Endodermal cell (in vitro differentiated cells): ENCODE data around the gene AGAP3. TPM values are rescaled to one million over a fixed set of nuclear protein-coding genes. Genes with fewer than 3 reads are reported as not detected.
A peak's percentile ranks its signal among the peaks of the same experiment; 100 is the strongest.

Source experiments
- DNase-seq: peaks from one replicate; pipeline ENCODE4 v3.0.0-alpha.2; 2017
- H3K27ac ChIP-seq: 2 replicates; pipeline ENCODE4 v1.5.1; 2013; ENCODE audit warnings: mild to moderate bottlenecking, low read depth, low read length, moderate library complexity
- H3K27me3 ChIP-seq: 2 replicates; pipeline ENCODE4 v1.6.1; 2013; ENCODE audit warnings: mild to moderate bottlenecking, low read length, moderate library complexity; ENCODE audit not compliant: insufficient read depth, control insufficient read depth, poor library complexity, severe bottlenecking
- H3K36me3 ChIP-seq: 2 replicates; pipeline ENCODE4 v1.7.0; 2013; ENCODE audit warnings: mild to moderate bottlenecking, low read length, moderate library complexity; ENCODE audit not compliant: control insufficient read depth, insufficient read depth
- H3K4me1 ChIP-seq: one replicate; pipeline ENCODE4 v1.7.0; 2013; ENCODE audit warnings: low read length; ENCODE audit not compliant: control insufficient read depth, insufficient read depth
- H3K4me3 ChIP-seq: 2 replicates; pipeline ENCODE4 v1.5.1; 2013; ENCODE audit warnings: mild to moderate bottlenecking, low read length, moderate library complexity
- H3K9ac ChIP-seq: 2 replicates; pipeline ENCODE4 v1.6.1; 2013; ENCODE audit warnings: mild to moderate bottlenecking, low read length, moderate library complexity; ENCODE audit not compliant: poor library complexity, severe bottlenecking; ENCODE audit errors: extremely low read depth
- H3K9me3 ChIP-seq: 2 replicates; pipeline ENCODE4 v1.6.1; 2013; ENCODE audit warnings: mild to moderate bottlenecking, low read length, moderate library complexity; ENCODE audit not compliant: control insufficient read depth
- H3K27ac Mint-ChIP-seq: 2 replicates; pipeline ENCODE4 v1.8.0; 2020; ENCODE audit warnings: mixed read lengths
- H3K27me3 Mint-ChIP-seq: 2 replicates; pipeline ENCODE4 v1.8.0; 2021; ENCODE audit warnings: mild to moderate bottlenecking, mixed read lengths; ENCODE audit not compliant: insufficient read depth
- H3K36me3 Mint-ChIP-seq: 2 replicates; pipeline ENCODE4 v1.8.0; 2020; ENCODE audit warnings: low read depth, mixed read lengths
- H3K4me1 Mint-ChIP-seq: 2 replicates; pipeline ENCODE4 v1.8.0; 2020; ENCODE audit warnings: mixed read lengths
- H3K4me3 Mint-ChIP-seq: 2 replicates; pipeline ENCODE4 v1.8.0; 2020; ENCODE audit warnings: mild to moderate bottlenecking, moderate library complexity, mixed read lengths
- H3K9me3 Mint-ChIP-seq: 2 replicates; pipeline ENCODE4 v1.8.0; 2020; ENCODE audit warnings: mild to moderate bottlenecking, mixed read lengths
- WGBS, 2 experiments: methylation state at CpG; one replicate each; pipeline versions ENCODE4 v1.1.5 to v1.1.7; 2013; ENCODE audit warnings: missing lambda C conversion rate in 2 of 2, mixed read lengths in 1 of 2; ENCODE audit not compliant: insufficient coverage in 1 of 2, insufficient read length in 1 of 2; 5-methylcytosine and 5-hydroxymethylcytosine counted together
- total RNA-seq, 2 donors: library from RNA; stranded (reverse); fragmentation: NEBNext Ultra II Directional in 1 of 2; extraction: Animal tissue kit (Norgen Biotek cat#: 25700) in 1 of 2; gene quantifications; 2 replicates in 1 of 2; 3 replicates in 1 of 2; pipeline ENCODE4 v1.2.1, GENCODE V29; 2021
- TF ChIP-seq, protein P1 (sequence below): fragments of 200-600 bp; sonication (generic); conservative IDR thresholded peaks from 2 replicates; pipeline ENCODE4 v1.5.0; 2021; ENCODE audit warnings: antibody characterized with exemption, mild to moderate bottlenecking

Gene AGAP3
- total RNA-seq, 2 donors from 2014 or later: 113 to 116 TPM

GRCh38 chr7:151140826-151141225 is 54.6 kb downstream of the AGAP3 start:
- 96 to 98% methylated on average over 6 to 7 of the region's 7 CpGs for WGBS, 2 experiments
- H3K27me3 Mint-ChIP-seq: no peaks in the 10 kb centered on the region
- Histone ChIP-seq H3K9ac (no peak overlapping the region), H3K36me3 (peaks cover 35% of the 10 kb centered on the region), H3K9me3 (no peaks in the 10 kb centered on the region), H3K27ac (no peak overlapping the region), H3K27me3 (no peaks in the 10 kb centered on the region), H3K4me1 (no peaks in the 10 kb centered on the region), H3K4me3 (no peak overlapping the region)
- TF ChIP-seq, protein P1, sequence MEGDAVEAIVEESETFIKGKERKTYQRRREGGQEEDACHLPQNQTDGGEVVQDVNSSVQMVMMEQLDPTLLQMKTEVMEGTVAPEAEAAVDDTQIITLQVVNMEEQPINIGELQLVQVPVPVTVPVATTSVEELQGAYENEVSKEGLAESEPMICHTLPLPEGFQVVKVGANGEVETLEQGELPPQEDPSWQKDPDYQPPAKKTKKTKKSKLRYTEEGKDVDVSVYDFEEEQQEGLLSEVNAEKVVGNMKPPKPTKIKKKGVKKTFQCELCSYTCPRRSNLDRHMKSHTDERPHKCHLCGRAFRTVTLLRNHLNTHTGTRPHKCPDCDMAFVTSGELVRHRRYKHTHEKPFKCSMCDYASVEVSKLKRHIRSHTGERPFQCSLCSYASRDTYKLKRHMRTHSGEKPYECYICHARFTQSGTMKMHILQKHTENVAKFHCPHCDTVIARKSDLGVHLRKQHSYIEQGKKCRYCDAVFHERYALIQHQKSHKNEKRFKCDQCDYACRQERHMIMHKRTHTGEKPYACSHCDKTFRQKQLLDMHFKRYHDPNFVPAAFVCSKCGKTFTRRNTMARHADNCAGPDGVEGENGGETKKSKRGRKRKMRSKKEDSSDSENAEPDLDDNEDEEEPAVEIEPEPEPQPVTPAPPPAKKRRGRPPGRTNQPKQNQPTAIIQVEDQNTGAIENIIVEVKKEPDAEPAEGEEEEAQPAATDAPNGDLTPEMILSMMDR: no peak
- H3K36me3 Mint-ChIP-seq: peaks cover 46% of the 10 kb centered on the region
- H3K9me3 Mint-ChIP-seq: no peaks in the 10 kb centered on the region
- H3K4me3 Mint-ChIP-seq: no peak overlapping the region
- peak; percentile 43 for DNase-seq
- H3K27ac Mint-ChIP-seq: no peak overlapping the region
- H3K4me1 Mint-ChIP-seq: peaks cover 30% of the 10 kb centered on the region

- no peak overlapping the region for H3K4me3 Mint-ChIP-seq
- H3K36me3 ChIP-seq: peaks cover 30% of the 10 kb centered on the region
- H3K9ac ChIP-seq: no peak overlapping the region
- no peaks in the 10 kb centered on the region for H3K9me3 ChIP-seq
- peaks cover 30% of the 10 kb centered on the region for H3K4me1 Mint-ChIP-seq
- no peaks in the 10 kb centered on the region for H3K9me3 Mint-ChIP-seq
- no peaks in the 10 kb centered on the region for H3K27me3 Mint-ChIP-seq
- no peak overlapping the region for H3K4me3 ChIP-seq
- H3K27me3 ChIP-seq: no peaks in the 10 kb centered on the region
- TF ChIP-seq, protein P1: no peak
- H3K27ac ChIP-seq: no peak overlapping the region
- peak overlapping the region; percentile 53 for H3K27ac Mint-ChIP-seq
- H3K36me3 Mint-ChIP-seq: peaks cover 43% of the 10 kb centered on the region
- DNase-seq: no peak
- WGBS, 2 experiments: 87 to 93% methylated on average over 5 to 9 of the region's 9 CpGs
- H3K4me1 ChIP-seq: no peaks in the 10 kb centered on the region
Observed at GRCh38 chr7:151141311-151141854, 55.1 kb downstream of the AGAP3 start.

DNA sequence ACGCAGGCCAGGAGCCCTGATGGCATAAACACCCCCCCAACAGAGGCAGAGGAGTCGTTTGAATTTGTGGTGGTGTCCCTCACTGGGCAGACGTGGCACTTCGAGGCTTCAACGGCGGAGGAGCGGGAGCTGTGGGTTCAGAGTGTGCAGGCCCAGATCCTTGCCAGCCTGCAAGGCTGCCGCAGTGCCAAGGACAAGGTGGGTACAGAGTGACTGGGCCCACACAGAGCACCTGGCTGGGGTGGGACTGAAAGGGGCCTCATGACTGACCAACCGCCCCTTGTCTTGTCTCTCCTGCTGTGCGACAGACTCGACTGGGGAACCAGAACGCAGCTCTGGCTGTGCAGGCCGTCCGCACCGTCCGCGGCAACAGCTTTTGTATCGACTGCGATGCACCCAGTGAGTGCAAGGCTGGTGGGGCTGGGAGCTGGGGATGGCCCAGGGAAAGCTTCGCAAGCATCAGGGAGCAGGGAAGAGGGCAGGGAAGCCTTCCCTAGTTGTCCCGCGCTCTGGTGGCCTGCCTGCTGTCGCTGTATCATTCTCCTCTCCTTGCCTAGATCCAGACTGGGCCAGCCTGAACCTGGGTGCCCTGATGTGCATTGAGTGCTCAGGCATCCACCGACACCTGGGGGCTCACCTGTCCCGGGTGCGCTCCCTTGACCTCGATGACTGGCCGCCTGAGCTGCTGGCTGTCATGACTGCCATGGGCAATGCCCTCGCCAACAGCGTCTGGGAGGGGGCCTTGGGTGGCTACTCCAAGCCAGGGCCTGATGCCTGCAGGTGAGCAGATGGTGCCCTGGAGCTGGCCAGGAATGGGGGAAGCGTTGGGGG is 55.8 kb downstream of the AGAP3 start:
- H3K27ac ChIP-seq: no peak overlapping the region
- H3K36me3 Mint-ChIP-seq: peaks cover 38% of the 10 kb centered on the region
- no peak overlapping the region for H3K4me3 Mint-ChIP-seq
- no peak overlapping the region for H3K9ac ChIP-seq
- H3K9me3 Mint-ChIP-seq: no peaks in the 10 kb centered on the region
- peaks cover 26% of the 10 kb centered on the region for H3K4me1 Mint-ChIP-seq
- no peaks in the 10 kb centered on the region for H3K27me3 ChIP-seq
- DNase-seq: peak; percentile 48
- no peak overlapping the region for H3K4me3 ChIP-seq
- H3K4me1 ChIP-seq: no peaks in the 10 kb centered on the region
- H3K36me3 ChIP-seq: peaks cover 28% of the 10 kb centered on the region
- H3K9me3 ChIP-seq: no peaks in the 10 kb centered on the region
- H3K27me3 Mint-ChIP-seq: no peaks in the 10 kb centered on the region
- TF ChIP-seq, protein P1: no peak
- WGBS, 2 experiments: 94 to 95% methylated on average over 23 to 31 of the region's 31 CpGs
- peak overlapping the region; percentile 53 for H3K27ac Mint-ChIP-seq
